ENCODE results near the gene ELP1.

ELP1 gene

DNA sequence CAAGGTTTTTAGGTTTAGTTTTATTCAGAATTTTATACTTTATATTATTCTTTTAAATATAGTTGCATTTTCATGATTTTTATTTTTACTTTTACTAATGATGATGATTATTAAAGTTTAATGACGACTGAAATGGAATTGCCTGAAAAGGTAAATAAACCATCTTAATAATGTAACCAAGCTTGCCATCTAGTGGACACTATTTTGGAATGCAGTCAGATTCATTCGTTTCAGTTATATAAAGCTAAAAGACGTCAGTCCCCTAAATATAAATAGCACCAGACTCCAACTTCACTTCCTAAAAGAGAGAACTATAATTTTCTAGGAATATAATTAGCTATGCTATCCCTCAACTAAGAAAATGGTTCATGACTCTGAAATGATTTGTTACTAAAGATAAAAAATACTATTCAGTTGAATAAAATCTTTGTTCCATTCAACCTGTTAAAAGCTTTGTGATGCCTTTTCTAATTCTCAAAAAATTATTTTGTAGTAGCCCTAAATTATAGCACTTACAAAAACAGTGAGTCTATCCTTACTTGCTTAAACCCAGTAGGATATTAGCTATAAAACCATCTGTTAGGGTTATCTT, 20.2 kb upstream of the ELP1 start:
- no peaks in the 10 kb centered on the region for H3K27me3 ChIP-seq (ENCODE audit: insufficient read depth, low read length)
- H3K9ac ChIP-seq (ENCODE audit: low read length) = no peak overlapping the region
- H3K9me3 ChIP-seq (ENCODE audit: low read length) = no peaks in the 10 kb centered on the region
- no peaks in the 10 kb centered on the region for H4K20me1 ChIP-seq (ENCODE audit: insufficient read depth, low read length)
- no peak overlapping the region for H3K4me3 ChIP-seq (ENCODE audit: low read depth, low read length, poor library complexity, severe bottlenecking)
- no peak overlapping the region for H2AFZ ChIP-seq (ENCODE audit: low read length)
- H3K27ac ChIP-seq (ENCODE audit: low read depth, low read length, poor library complexity, severe bottlenecking) = no peak overlapping the region
- no peaks in the 10 kb centered on the region for H3K79me2 ChIP-seq (ENCODE audit: insufficient read depth, low read length)
- TF ChIP-seq EZH2 (IDR thresholded peaks at IDR 0.05; ENCODE audit: borderline replicate concordance, low read length) = no peak
- TF ChIP-seq, protein P1, sequence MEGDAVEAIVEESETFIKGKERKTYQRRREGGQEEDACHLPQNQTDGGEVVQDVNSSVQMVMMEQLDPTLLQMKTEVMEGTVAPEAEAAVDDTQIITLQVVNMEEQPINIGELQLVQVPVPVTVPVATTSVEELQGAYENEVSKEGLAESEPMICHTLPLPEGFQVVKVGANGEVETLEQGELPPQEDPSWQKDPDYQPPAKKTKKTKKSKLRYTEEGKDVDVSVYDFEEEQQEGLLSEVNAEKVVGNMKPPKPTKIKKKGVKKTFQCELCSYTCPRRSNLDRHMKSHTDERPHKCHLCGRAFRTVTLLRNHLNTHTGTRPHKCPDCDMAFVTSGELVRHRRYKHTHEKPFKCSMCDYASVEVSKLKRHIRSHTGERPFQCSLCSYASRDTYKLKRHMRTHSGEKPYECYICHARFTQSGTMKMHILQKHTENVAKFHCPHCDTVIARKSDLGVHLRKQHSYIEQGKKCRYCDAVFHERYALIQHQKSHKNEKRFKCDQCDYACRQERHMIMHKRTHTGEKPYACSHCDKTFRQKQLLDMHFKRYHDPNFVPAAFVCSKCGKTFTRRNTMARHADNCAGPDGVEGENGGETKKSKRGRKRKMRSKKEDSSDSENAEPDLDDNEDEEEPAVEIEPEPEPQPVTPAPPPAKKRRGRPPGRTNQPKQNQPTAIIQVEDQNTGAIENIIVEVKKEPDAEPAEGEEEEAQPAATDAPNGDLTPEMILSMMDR (IDR thresholded peaks at IDR 0.05; ENCODE audit: low read length) = peak; percentile 65
- H3K36me3 ChIP-seq (ENCODE audit: insufficient read depth, low read length) = no peaks in the 10 kb centered on the region
- no peak overlapping the region for H3K4me2 ChIP-seq (ENCODE audit: low read length)
- H3K4me1 ChIP-seq (ENCODE audit: insufficient read depth, low read length, severe bottlenecking) = no peaks in the 10 kb centered on the region
- H3F3A ChIP-seq (ENCODE audit: insufficient read depth, low read length) = no peaks in the 10 kb centered on the region
- H3K9me2 ChIP-seq (ENCODE audit: low read depth, low read length) = no peaks in the 10 kb centered on the region

DNA sequence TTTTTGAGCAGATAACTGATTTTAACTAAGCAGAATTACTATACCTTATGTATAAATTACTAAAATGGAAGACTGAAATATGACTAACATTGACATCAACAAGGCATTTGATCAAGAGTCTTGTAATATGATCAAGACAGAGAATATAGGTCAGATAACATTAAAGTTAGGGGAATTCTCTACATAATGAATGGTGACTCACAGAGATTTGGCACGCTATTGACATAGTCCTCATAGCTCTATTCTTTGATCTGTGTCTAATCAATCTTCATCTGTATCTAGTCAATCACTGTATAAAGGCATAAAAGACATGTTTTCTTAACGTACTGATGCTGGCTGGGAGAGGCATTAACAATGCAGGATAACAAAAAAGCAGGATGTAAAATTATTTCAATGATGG, 17.7 kb upstream of the ELP1 start:
- Histone ChIP-seq H3F3A (ENCODE audit: insufficient read depth, low read length) (no peaks in the 10 kb centered on the region), H3K9me2 (ENCODE audit: low read depth, low read length) (no peaks in the 10 kb centered on the region), H3K27ac (ENCODE audit: low read depth, low read length, poor library complexity, severe bottlenecking) (no peak overlapping the region), H3K4me2 (ENCODE audit: low read length) (no peak overlapping the region), H4K20me1 (ENCODE audit: insufficient read depth, low read length) (no peaks in the 10 kb centered on the region), H3K4me1 (ENCODE audit: insufficient read depth, low read length, severe bottlenecking) (no peaks in the 10 kb centered on the region), H3K36me3 (ENCODE audit: insufficient read depth, low read length) (peaks cover 4% of the 10 kb centered on the region; the same call in 1 of the 2 replicates), H3K79me2 (ENCODE audit: insufficient read depth, low read length) (no peaks in the 10 kb centered on the region), H3K9me3 (ENCODE audit: low read length) (no peaks in the 10 kb centered on the region), H2AFZ (ENCODE audit: low read length) (no peak overlapping the region), H3K4me3 (ENCODE audit: low read depth, low read length, poor library complexity, severe bottlenecking) (no peak overlapping the region), H3K9ac (ENCODE audit: low read length) (no peak overlapping the region), H3K27me3 (ENCODE audit: insufficient read depth, low read length) (no peaks in the 10 kb centered on the region)
- TF ChIP-seq EZH2 (IDR thresholded peaks at IDR 0.05; ENCODE audit: borderline replicate concordance, low read length) = no peak
- TF ChIP-seq, protein P1 (IDR thresholded peaks at IDR 0.05; ENCODE audit: low read length) = no peak

DNA sequence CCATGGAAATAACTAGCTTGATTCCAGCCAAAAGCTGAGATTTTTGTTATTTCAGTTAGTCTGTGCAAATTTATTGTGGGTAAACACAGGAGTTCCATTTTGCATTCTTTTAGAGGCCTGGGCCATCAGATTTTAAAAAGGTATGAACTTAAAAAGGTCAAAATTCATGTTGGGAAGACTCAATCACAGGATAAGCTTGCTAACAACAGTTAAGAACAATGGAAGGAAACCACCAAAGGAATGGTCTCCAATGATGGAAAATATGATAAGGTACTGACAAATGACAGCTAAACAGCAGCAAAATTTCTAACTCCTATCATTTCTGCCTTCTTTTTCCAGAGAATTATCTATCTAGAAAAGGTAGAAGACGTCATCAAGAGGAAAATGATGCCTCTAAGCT, 16.2 kb upstream of the ELP1 start:
- Histone ChIP-seq H3K9me3 (ENCODE audit: low read length) (no peaks in the 10 kb centered on the region), H3K4me3 (ENCODE audit: low read depth, low read length, poor library complexity, severe bottlenecking) (no peak overlapping the region), H3K27ac (ENCODE audit: low read depth, low read length, poor library complexity, severe bottlenecking) (no peak overlapping the region), H3K9me2 (ENCODE audit: low read depth, low read length) (no peaks in the 10 kb centered on the region), H3K4me2 (ENCODE audit: low read length) (no peak overlapping the region), H2AFZ (ENCODE audit: low read length) (no peak overlapping the region), H3K9ac (ENCODE audit: low read length) (no peak overlapping the region), H3F3A (ENCODE audit: insufficient read depth, low read length) (no peaks in the 10 kb centered on the region), H3K4me1 (ENCODE audit: insufficient read depth, low read length, severe bottlenecking) (no peaks in the 10 kb centered on the region), H3K36me3 (ENCODE audit: insufficient read depth, low read length) (peaks cover 4% of the 10 kb centered on the region; the same call in 1 of the 2 replicates), H4K20me1 (ENCODE audit: insufficient read depth, low read length) (no peaks in the 10 kb centered on the region), H3K79me2 (ENCODE audit: insufficient read depth, low read length) (no peaks in the 10 kb centered on the region), H3K27me3 (ENCODE audit: insufficient read depth, low read length) (no peaks in the 10 kb centered on the region)
- TF ChIP-seq EZH2 (IDR thresholded peaks at IDR 0.05; ENCODE audit: borderline replicate concordance, low read length) = no peak
- TF ChIP-seq, protein P1 (IDR thresholded peaks at IDR 0.05; ENCODE audit: low read length) = no peak
